Vagina (tissue), 2 donors: ENCODE measurements around the gene GORAB.

ENCODE experiments used
- CTCF ChIP-seq, 3 experiments: fragments of 450-650 bp in 2 of 3; fragments of 200-600 bp in 1 of 3; sonication (generic) in 1 of 3; IDR thresholded peaks; one replicate each; pipeline ENCODE4 v1.5.1; 2017 to 2019; ENCODE audit warnings: antibody characterized with exemption in 3 of 3, mild to moderate bottlenecking in 2 of 3, moderate library complexity in 2 of 3
- POLR2AphosphoS5 ChIP-seq, 2 donors: sonication (generic); formaldehyde crosslinking; IDR thresholded peaks; one replicate each; pipeline ENCODE4 v1.9.0; 2017; ENCODE audit warnings: antibody characterized with exemption in 2 of 2, mild to moderate bottlenecking in 2 of 2, low read depth in 1 of 2; ENCODE audit not compliant: insufficient read depth in 1 of 2

DNA sequence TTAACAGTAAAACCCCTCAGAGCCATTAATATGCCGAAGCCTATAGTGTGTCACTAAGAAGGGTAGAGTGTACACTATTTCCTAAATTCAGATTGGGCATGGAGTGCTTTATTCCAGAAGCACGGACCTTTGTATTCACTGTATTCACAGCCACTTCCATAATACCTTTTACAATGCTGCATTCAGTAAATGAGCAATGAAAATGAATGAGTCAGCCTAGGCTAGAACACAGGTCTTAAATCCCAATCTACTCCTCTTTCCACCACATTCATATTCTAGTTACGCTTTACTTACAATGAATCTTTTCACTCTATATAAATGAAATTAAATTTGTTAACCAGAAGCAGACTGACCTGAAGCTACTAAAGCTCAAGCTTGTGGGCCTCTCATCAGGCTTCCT lies 13.0 kb upstream of the GORAB start:
- TF ChIP-seq CTCF (IDR thresholded peaks at IDR 0.05): no peak
- TF ChIP-seq POLR2AphosphoS5 (IDR thresholded peaks at IDR 0.05; ENCODE audit: insufficient read depth in 1 of 2, low read depth in 1 of 2): no peak
